MM.1S (cell line): Measurements from ENCODE around the gene CDYL2.

Experiments
- DNase-seq: peaks from one replicate; pipeline ENCODE4 v3.0.0-alpha.2; 2015
- H2AFZ ChIP-seq: fragments of 300-600 bp; sonication (generic); 2 replicates; pipeline ENCODE4 v1.6.0; 2016; ENCODE audit warnings: antibody characterized with exemption, low read length
- H3F3A ChIP-seq: fragments of 300-600 bp; sonication (generic); 2 replicates; pipeline ENCODE4 v1.6.1; 2016; ENCODE audit warnings: mild to moderate bottlenecking, antibody characterized with exemption, low read length, moderate library complexity, mixed read lengths; ENCODE audit not compliant: insufficient read depth
- H3K27ac ChIP-seq: fragments of 300-600 bp; sonication (generic); 2 replicates; pipeline ENCODE4 v1.5.1; 2016; ENCODE audit warnings: mild to moderate bottlenecking, low read length
- H3K27me3 ChIP-seq: fragments of 300-600 bp; sonication (generic); replicated peaks from 2 replicates; pipeline ENCODE4 v1.6.0; 2016; ENCODE audit warnings: low read length; ENCODE audit not compliant: insufficient read depth
- H3K36me3 ChIP-seq: fragments of 300-600 bp; sonication (generic); replicated peaks from 2 replicates; pipeline ENCODE4 v1.6.1; 2016; ENCODE audit warnings: mild to moderate bottlenecking, low read length, mixed read lengths; ENCODE audit not compliant: insufficient read depth
- H3K4me1 ChIP-seq: fragments of 300-600 bp; sonication (generic); 2 replicates; pipeline ENCODE4 v1.6.1; 2016; ENCODE audit warnings: low read length, mixed read lengths
- H3K4me2 ChIP-seq: fragments of 300-600 bp; sonication (generic); 2 replicates; pipeline ENCODE4 v1.6.0; 2016; ENCODE audit warnings: low read depth, low read length
- H3K4me3 ChIP-seq: fragments of 300-600 bp; sonication (generic); 2 replicates; pipeline ENCODE4 v1.5.1; 2016; ENCODE audit warnings: low read length, mixed read lengths
- H3K79me2 ChIP-seq: fragments of 300-600 bp; sonication (generic); 2 replicates; pipeline ENCODE4 v1.6.1; 2016; ENCODE audit warnings: mixed run types, low read length, mixed read lengths
- H3K9ac ChIP-seq: fragments of 300-600 bp; sonication (generic); 2 replicates; pipeline ENCODE4 v1.6.1; 2016; ENCODE audit warnings: low read length, mixed read lengths
- H3K9me2 ChIP-seq: fragments of 300-600 bp; sonication (generic); replicated peaks from 2 replicates; pipeline ENCODE4 v1.6.1; 2016; ENCODE audit warnings: mild to moderate bottlenecking, low read length, mixed read lengths; ENCODE audit not compliant: insufficient read depth
- H3K9me3 ChIP-seq: fragments of 300-600 bp; sonication (generic); replicated peaks from 2 replicates; pipeline ENCODE4 v1.6.1; 2016; ENCODE audit warnings: mild to moderate bottlenecking, low read length, mixed read lengths; ENCODE audit not compliant: insufficient read depth
- H4K20me1 ChIP-seq: fragments of 300-600 bp; sonication (generic); 2 replicates; pipeline ENCODE4 v1.6.1; 2016; ENCODE audit warnings: mild to moderate bottlenecking, low read length, moderate library complexity, mixed read lengths; ENCODE audit not compliant: insufficient read depth
- CTCF ChIP-seq: fragments of 300-600 bp; sonication (generic); IDR thresholded peaks from 2 replicates; pipeline ENCODE4 v1.5.1; 2016; ENCODE audit warnings: antibody characterized with exemption, low read length, mixed read lengths
- EZH2 ChIP-seq: fragments of 300-600 bp; sonication (generic); optimal IDR thresholded peaks from 2 replicates; pipeline ENCODE3; 2017; ENCODE audit warnings: low read depth, mild to moderate bottlenecking, antibody characterized with exemption, low read length, mixed read lengths
- EZH2phosphoT487 ChIP-seq: fragments of 300-600 bp; sonication (generic); IDR thresholded peaks from 2 replicates; pipeline ENCODE4 v1.6.1; 2018; ENCODE audit warnings: antibody characterized with exemption, low read length

CDYL2 gene

DNA sequence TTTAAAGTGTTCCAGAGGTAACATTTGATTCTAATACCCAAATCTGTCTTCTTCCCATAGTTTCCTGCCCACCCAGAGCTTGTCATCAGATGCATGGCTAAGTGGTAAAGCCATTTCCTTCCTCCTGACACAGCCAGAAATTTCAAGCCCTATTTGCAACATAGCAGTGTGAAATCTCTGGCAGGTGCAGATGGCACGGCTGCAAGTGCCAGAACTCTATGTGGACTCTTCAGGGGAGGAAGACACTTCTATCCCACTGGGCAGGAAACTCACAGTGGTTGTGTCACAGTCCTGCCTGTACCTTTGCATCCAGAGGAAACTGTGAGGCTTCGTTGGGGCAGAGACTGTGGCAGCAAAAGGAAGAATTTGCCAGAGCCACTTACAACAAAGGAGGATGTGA is 250.4 kb downstream of the CDYL2 start:
- H3K36me3 ChIP-seq: no peaks in the 10 kb centered on the region
- no peaks in the 10 kb centered on the region for H3K9me3 ChIP-seq
- no peaks in the 10 kb centered on the region for H3K27me3 ChIP-seq
- no peak overlapping the region for H3K27ac ChIP-seq
- no peaks in the 10 kb centered on the region for H3F3A ChIP-seq
- H3K4me3 ChIP-seq: no peak overlapping the region
- H3K79me2 ChIP-seq: no peaks in the 10 kb centered on the region
- no peak overlapping the region for H3K4me2 ChIP-seq
- H2AFZ ChIP-seq: no peak overlapping the region
- TF ChIP-seq EZH2phosphoT487: no peak
- TF ChIP-seq CTCF: no peak
- no peak for TF ChIP-seq EZH2
- H3K9ac ChIP-seq: no peak overlapping the region
- H3K9me2 ChIP-seq: no peaks in the 10 kb centered on the region
- no peaks in the 10 kb centered on the region for H3K4me1 ChIP-seq
- H4K20me1 ChIP-seq: no peaks in the 10 kb centered on the region
- DNase-seq: no peak

GRCh38 chr16:80552277-80552676 is 252.1 kb downstream of the CDYL2 start:
- no peak overlapping the region for H2AFZ ChIP-seq
- no peaks in the 10 kb centered on the region for H3K9me3 ChIP-seq
- H3K79me2 ChIP-seq: no peaks in the 10 kb centered on the region

More at GRCh38 chr16:80552277-80552676, 252.1 kb downstream of the CDYL2 start:
- Histone ChIP-seq H3K27ac (no peak overlapping the region), H3F3A (no peaks in the 10 kb centered on the region), H3K9ac (no peak overlapping the region), H4K20me1 (no peaks in the 10 kb centered on the region), H3K9me2 (no peaks in the 10 kb centered on the region), H3K36me3 (no peaks in the 10 kb centered on the region), H3K4me2 (no peak overlapping the region), H3K4me3 (no peak overlapping the region), H3K4me1 (no peaks in the 10 kb centered on the region), H3K27me3 (no peaks in the 10 kb centered on the region)
- DNase-seq: no peak
- TF ChIP-seq CTCF: no peak
- no peak for TF ChIP-seq EZH2phosphoT487
- no peak for TF ChIP-seq EZH2
